NB4 (cell line): Measurements from ENCODE around the gene CDC42BPA.

Experiments used
- CTCF ChIP-seq: IDR thresholded peaks from one replicate; pipeline ENCODE4 v1.5.1; 2012; ENCODE audit warnings: low read depth, low read length
- MAX ChIP-seq: IDR thresholded peaks from 2 replicates; pipeline ENCODE4 v1.6.1; 2011; ENCODE audit warnings: low read depth, low read length
- MYC ChIP-seq: IDR thresholded peaks from 2 replicates; pipeline ENCODE4 v1.6.1; 2011; ENCODE audit warnings: low read depth, low read length
- POLR2A ChIP-seq: IDR thresholded peaks from 2 replicates; pipeline ENCODE4 v1.6.1; 2011; ENCODE audit warnings: mild to moderate bottlenecking; ENCODE audit not compliant: insufficient read length; ENCODE audit errors: extremely low read depth

DNA sequence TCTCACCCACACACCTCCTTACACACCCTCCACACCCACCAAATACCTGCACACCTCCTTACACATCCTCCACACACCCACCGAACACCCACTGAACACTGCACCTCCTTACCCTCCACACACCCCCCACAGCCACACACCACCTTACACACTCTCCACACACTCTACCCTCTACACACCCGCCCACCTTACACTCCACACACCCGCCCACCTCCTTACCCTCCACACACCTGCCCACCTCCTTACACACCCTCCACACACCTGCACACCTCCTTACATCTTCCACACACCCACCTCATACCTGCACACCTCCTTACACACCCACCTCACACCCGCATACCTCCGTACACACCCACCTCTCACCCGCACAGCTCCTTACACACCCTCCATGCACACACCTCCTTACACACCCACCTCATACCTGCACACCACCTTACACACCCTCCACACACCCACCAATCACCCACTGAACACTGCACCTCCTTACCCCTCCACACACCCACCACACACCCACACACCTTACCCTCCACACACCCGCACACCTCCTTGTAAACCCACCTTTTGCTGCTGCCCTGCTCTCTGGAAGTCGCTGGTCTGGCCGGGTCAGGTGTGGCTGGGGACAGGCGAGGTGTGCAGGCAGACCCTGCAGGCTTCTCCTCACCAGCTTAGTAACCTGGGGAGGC, 339.7 kb downstream of the CDC42BPA start:
- TF ChIP-seq POLR2A, result no peak
- no peak for TF ChIP-seq CTCF
- no peak for TF ChIP-seq MYC
- TF ChIP-seq MAX, result no peak
